HG03060 (cell line): ENCODE measurements around the gene CHRD.
"Not testable (repeated sequence)": the region's sequence is repeated elsewhere in the genome, so short reads cannot be mapped to it uniquely, and the experiment has no call there.

Source experiments
- ATAC-seq: cut with Tn5 transposase; IDR thresholded peaks from one replicate; pipeline ENCODE4 v1.9.1; 2021; ENCODE audit warnings: low read depth, moderate number of reproducible peaks; ENCODE audit not compliant: unreplicated experiment

Gene CHRD

DNA sequence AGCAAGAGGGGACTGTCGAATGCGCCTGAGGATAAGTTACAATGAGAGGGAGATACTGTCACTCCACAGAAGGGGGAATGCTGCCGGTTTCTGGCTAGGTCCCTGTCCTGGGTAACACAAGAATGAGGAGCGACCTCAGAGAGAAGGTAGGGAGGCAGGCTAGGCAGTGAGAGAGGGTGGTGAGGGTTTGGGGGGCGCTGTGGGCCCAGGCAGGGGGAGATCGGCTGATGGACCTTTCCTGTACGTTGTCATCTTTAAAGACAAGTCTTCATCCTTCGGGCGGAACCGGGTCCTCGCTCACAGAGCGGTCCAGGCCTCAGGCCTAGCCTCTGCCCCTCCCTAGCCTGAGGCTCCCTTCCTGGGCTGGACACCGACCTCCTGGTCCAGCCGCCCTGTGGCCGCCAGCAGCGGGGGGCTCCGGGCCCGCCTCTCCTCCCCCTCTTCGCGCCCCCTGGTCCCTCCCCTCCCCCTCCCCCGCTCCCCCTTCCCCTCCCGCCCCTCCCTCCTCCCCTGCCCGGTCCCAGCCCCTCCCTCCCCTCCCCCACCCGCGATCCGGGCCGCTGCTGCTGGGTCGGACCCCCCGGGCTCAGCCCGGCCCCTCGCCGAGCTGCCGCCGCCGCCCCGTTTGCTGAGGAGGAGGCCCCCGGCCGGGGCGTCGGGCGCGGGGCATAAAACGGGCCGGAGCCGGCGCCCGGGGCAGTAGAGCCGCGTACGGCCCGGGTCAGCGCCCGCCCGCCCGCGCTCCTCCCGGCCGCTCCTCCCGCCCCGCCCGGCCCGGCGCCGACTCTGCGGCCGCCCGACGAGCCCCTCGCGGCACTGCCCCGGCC is at the start of gene CHRD:
Gene CHRD, plus strand, starts transcription at position 697 of the 827 bp plus-strand sequence. CDS start 265 bp downstream, outside the sequence.
- ATAC-seq = no peak

DNA sequence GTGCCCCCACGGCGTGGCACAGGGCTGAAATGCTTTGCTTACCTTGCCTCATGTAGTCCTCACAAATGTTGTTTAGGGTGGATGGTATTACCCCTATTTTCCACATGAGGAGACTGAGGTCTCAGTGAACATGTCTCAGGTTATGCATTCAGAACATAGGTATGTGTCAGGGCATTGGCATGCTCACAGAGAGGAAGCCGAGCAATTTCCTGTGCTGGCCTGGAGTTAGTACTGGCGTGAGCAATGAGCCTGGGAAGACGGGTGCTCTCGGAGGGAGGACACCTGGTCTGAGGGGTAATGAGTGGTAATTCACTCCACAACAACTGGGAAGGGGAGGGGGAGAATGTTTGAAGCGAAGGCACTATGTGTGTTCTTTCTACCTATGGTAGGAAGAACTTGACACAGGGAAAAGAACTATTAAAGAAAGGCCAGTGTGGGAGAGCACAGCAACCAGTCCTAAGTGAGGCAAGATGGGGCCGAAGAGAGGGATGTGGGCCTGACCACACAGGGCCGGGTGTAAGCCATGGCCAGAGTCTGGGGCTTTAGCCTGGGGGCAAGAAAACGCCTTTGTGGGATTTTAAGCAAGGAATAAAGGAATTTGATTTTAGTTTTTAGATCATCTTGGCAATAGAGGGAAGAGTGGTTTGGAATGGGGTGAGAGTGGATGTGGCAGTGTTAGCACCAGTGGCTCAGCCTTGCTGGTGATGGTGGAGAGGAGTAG is 47.3 kb upstream of the CHRD start:
- no peak for ATAC-seq

DNA sequence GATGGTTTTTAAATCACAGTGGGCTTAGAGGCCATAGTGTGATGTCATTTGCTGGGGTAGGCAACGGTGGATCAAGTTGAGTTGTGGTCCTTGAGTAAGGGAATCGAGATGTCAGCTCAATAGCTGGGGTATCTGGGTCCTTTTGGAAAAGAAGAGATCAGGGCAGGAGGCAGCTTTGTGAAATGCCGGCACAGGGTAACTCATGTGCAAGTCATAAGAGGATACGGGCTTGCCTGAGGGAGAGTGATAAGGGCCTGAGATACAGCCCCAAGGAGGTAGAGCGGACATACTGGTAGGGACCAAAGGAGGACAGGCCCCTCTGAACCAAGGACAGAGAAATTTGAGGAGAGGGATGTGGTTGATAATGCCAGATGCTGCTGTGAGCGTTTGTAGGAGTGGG is 46.7 kb upstream of the CHRD start:
- ATAC-seq = no peak

DNA sequence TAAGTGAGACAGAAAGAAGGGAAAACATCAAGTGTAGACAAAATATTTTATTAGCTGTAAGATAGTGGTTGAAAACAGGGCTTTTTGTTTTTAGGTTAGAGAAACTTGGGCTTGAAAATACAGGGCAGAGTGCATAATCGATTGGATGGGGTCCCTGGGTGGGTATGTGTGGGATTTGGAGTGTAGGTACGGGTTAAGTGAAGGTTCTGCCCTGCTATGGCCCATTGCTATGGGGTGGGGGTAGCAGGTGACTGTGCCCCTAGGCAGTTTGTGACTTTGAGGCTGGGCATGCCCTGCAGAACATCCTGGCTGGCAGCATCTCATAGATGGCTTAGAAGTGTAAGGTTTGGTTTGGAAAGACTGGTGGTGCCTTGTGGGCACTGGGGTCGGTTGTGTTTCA is 46.2 kb upstream of the CHRD start:
- ATAC-seq = no peak

DNA sequence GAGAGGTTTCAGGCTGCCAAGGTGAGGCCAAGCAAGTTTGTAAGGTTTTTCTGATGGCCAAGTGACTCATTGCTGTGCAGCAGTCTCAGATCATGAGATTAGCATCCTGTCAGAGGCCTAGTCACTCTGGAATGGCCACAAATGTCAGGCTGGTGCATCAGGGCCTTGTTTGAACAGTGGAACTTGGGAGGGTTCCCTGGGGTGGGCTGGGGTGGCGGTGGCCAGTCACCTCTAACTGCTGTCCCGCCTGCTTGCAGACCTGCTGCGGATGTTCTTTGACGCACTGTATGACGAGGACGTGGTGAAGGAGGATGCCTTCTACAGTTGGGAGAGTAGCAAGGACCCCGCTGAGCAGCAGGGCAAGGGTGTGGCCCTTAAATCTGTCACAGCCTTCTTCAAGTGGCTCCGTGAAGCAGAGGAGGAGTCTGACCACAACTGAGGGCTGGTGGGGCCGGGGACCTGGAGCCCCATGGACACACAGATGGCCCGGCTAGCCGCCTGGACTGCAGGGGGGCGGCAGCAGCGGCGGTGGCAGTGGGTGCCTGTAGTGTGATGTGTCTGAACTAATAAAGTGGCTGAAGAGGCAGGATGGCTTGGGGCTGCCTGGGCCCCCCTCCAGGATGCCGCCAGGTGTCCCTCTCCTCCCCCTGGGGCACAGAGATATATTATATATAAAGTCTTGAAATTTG is 45.2 kb upstream of the CHRD start:
- ATAC-seq = no peak

DNA sequence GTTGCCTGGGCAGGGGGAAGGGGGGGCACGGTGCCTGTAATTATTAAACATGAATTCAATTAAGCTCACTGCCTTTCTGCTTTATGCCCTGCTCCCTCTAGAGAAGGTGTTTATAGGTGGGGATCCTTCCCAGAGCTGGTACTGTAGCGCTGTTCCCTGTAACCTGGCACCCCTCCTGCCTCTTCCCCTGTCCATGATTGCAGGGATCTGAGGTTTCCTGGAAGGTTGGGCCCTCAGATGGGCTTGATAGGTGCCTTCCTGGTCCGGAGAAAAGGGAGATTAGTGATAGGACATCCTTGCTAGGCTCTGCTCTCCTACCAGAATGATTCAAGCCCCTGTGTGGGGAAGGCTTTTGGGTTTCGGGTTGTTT is 44.6 kb upstream of the CHRD start:
- no peak for ATAC-seq

DNA sequence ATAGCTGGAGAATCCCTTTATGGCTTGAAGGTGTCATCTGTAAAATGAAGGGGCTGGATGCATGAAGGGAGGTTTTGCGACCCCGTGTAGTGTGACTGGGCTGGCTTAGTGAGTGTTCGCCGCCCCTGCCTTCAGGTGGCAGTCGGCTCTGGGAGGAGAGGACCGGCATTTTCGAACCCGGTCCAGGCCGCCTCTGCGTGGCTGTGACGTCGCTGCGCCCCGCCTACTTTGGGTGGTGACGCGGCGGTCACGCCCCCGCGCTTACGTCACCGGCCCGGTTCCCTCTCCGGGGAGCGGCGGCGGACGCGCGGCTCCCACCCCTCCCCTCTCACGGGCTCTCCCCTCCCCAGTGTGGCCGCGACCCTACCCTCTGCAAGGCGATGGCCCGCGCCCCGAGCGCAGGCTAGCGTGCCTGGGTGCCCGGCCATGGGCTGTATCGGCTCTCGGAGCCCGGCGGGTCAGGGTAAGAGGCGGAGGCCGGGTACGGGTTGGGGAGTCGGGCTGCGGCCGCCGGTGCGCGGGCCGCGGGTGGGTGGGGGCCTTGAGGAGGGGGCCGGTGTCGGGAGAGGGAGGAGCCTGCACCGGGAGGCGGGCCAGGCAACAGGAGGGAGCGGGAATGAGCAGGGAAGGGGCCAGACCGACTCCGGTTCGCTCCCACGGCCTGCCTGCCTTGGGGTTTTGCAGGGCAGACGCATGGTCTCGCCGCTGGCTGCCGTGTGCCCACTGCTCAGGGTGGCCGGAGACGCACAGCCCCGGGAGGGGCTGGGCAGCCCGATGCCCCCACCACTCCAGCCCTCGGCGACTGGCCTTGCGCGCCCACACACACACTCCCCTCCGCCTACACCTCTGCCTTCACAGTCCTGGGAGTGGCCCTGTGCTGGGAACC is 44.0 kb upstream of the CHRD start:
- no peak for ATAC-seq

DNA sequence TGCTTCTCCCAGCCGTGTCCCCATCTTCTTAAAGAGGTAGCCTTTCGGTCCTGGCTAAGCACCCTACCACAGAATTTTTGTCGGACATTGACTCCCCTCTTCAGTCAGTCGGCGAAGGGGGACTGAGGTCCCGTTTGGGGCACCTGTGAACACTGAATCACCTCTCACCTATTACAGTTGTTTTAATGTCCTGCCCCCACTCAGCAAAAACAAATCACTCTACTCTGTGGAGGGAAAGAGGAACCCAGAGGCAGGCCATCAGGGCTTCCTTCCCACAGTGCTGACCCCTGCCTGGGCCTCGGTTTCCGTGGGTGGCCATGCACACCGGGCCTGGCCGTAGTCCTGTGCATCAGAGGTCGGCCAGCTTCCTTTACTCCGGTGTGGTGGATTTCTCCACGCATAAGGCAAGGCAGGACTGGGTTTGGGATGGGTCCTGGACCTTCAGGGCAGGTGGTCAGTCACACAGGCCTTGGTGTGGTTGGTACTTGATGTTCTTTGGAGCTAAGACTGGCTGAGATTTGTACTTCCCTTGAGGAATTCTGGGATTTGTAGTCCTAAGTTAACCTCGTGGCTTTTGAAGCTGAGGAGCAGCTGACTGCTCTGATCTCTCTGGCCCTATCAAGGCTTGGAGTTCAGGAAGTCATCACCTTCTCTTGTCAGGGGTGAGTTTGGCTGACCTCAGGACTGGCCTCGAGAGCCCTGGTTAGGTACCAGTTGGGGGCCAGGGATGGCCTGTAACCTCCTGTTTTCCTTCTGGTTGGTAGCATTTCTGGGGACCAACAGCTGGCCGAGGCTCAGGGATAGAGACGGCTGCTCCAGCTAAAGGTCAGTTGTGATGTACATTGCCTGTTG is 43.1 kb upstream of the CHRD start:
- ATAC-seq = no peak

DNA sequence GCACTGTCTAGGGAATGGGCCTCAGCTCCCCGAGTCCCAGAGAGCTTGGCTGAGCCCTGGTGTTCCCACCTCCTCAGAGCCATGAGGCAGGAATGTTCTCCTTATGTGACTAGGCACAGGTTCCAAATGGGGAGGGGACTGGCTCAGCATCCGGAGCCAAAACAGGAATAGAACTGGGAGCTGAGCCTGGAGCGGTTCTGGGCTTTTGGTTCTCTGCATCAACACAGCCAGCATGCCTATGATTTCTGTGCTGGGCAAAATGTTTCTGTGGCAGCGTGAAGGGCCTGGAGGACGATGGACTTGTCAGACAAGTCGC is 42.5 kb upstream of the CHRD start, which contains the start of gene FAM131A:
Gene FAM131A, plus strand, starts transcription at position 202 of the 316 bp plus-strand sequence. Its CDS starts 31 bp downstream, at position 233.
- ATAC-seq = no peak

DNA sequence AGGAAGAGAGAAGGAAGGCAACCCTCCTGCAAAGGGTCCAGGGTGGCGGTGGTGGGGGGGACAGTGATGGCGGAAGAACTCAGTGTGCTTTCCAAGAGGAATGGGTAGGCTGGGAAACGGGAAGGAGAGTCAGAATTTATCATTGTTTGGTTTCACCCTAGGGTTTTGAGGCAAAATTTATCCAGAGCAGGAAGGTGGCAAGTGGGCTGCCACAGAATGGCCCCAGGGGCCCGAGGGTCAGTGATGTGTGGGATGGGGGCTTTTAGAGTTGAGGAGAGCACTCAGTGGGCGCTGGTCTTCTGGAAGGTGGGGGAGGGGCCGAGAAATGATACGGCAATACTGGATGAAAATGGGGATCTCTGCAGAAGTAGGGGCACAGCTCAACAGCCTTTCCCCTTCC is 41.9 kb upstream of the CHRD start:
- no peak for ATAC-seq

DNA sequence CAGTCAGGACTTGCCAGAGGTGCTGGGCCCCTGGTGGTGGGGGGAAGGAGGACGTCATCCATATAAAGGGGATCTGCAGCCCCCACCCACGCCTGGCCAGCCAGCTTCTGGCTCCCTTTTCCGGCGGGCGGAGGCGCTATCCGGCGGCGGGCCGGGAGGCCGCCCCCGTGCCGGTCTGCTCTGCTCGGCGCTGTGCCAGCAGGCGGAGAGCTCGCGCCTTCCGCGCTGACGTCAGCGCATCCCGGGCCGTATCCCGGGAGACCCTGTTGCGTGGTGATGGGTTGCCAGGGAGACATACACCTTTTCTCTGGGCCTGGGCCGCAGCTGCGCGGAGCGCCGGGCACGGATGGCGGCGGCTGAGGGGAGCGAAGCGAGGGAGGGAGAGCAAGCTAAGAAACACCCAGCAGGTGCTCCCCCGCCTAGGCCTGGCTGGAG is 41.3 kb upstream of the CHRD start:
- ATAC-seq = no peak

DNA sequence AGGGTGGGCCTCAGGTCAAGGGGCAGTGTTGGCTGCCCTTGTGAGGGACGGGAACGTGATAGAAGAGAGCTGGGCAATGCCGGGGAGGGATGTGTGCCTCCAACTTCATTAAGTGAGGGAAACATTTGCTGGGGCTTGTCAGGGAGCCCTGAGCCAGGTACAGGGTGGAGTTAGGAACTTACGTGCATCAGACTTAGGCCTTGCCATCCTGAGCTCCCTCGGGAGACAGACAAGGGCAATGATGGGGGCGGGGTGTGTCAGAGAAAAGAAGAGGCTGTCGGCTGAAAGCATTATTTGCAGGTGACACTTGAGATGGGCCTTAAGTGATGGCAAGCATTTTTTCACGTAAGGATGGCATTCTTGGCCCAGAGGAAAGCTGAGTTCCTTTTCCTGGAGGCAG is 40.9 kb upstream of the CHRD start:
- no peak for ATAC-seq

DNA sequence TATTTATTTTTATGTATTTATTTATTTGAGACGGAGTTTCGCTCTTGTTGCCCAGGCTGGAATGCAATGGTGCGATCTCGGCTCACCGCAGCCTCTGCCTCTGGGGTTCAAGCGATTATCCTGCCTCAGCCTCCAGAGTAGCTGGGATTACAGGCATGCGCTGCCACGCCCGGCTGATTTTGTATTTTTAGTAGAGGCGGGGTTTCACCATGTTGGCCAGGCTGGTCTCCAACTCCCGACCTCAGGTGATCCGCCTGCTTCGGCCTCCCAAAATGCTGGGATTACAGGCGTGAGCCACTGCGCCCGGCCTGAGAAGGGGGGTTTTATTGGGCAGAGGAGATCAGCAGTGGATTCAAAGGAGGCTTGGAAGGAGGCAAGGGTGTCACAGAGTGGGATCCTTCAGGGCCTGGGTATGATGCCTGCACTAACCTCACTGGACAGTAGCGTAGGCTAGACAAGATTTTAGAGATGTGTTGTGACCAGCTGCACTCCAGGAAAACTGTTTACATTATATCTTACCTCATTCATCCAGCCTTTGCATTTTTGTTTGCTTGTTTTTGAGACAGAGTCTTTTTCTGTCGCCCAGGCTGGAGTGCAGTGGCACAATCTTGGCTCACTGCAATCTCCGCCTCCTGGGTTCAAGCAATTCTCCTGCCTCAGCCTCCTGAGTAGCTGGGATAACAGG is 40.3 kb upstream of the CHRD start:
- ATAC-seq = not testable (repeated sequence)

DNA sequence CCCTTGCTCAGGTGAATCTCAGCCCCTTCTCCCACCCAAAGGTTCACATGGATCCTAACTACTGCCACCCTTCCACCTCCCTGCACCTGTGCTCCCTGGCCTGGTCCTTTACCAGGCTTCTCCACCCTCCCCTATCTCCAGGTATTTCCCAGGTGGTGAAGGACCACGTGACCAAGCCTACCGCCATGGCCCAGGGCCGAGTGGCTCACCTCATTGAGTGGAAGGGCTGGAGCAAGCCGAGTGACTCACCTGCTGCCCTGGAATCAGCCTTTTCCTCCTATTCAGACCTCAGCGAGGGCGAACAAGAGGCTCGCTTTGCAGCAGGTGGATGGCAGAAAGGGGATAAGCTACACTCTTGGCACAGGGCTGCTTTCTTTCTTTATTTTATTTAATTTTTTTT is 37.9 kb upstream of the CHRD start:
- no peak for ATAC-seq

DNA sequence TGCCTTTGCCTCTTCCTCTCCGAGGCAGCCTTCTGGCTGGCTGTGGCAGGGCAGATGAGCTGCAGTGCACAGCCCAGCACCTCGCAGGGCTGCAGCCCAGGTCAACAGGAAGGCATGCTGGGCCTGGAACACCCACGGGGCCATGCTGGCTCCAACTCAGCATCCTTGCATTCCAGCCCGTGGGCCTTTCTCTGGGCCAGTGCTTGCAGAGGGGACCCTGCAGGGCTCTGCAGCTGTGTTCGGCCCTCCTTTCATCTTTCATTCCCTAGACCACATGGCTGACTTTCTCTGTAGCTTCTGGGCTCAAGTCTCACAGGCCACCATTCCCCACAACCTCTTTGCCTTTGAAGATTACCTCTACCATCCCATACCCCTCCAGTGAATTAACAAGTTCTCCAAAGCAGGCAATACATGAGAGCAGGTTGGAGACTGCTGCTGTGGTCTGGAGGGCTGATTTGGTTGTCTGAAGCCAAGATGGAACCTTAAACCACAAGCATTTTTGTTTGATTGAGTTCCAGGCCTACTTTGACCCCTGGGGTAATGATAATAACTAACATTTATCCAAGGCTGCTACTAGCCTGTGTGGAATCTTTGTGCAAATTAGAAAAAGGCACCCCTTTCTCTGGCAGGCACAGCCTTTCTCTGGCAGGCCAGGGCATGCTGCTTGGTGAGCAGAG is 36.5 kb upstream of the CHRD start:
- no peak for ATAC-seq

DNA sequence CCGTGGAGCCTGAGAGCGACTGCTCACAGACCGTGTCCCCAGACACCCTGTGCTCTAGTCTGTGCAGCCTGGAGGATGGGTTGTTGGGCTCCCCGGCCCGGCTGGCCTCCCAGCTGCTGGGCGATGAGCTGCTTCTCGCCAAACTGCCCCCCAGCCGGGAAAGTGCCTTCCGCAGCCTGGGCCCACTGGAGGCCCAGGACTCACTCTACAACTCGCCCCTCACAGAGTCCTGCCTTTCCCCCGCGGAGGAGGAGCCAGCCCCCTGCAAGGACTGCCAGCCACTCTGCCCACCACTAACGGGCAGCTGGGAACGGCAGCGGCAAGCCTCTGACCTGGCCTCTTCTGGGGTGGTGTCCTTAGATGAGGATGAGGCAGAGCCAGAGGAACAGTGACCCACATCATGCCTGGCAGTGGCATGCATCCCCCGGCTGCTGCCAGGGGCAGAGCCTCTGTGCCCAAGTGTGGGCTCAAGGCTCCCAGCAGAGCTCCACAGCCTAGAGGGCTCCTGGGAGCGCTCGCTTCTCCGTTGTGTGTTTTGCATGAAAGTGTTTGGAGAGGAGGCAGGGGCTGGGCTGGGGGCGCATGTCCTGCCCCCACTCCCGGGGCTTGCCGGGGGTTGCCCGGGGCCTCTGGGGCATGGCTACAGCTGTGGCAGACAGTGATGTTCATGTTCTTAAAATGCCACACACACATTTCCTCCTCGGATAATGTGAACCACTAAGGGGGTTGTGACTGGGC is 35.1 kb upstream of the CHRD start:
- no peak for ATAC-seq

DNA sequence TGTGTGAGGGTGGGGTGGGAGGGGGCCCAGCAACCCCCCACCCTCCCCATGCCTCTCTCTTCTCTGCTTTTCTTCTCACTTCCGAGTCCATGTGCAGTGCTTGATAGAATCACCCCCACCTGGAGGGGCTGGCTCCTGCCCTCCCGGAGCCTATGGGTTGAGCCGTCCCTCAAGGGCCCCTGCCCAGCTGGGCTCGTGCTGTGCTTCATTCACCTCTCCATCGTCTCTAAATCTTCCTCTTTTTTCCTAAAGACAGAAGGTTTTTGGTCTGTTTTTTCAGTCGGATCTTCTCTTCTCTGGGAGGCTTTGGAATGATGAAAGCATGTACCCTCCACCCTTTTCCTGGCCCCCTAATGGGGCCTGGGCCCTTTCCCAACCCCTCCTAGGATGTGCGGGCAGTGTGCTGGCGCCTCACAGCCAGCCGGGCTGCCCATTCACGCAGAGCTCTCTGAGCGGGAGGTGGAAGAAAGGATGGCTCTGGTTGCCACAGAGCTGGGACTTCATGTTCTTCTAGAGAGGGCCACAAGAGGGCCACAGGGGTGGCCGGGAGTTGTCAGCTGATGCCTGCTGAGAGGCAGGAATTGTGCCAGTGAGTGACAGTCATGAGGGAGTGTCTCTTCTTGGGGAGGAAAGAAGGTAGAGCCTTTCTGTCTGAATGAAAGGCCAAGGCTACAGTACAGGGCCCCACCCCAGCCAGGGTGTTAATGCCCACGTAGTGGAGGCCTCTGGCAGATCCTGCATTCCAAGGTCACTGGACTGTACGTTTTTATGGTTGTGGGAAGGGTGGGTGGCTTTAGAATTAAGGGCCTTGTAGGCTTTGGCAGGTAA is 34.3 kb upstream of the CHRD start:
- ATAC-seq = no peak
